ENCODE measurements around the gene GLA.

The GLA gene

GRCh38 chrX:101407748-101408531, at the start of gene GLA, which contains the start of gene HNRNPH2:
TSS of gene GLA (minus strand) at chrX:101407925. CDS start at chrX:101407903, 22 bp downstream.
TSS of gene HNRNPH2 (plus strand) at chrX:101408222. CDS start at chrX:101411989, 3,767 bp downstream.
- FAIRE-seq, result peak; percentile 96

- FAIRE-seq, result no peak
These were observed 44.3 kb upstream of the GLA start for GRCh38 chrX:101452056-101452455.

- no peak for FAIRE-seq
These were observed 43.2 kb upstream of the GLA start for GRCh38 chrX:101450961-101451360.

GRCh38 chrX:101450085-101450484, 42.4 kb upstream of the GLA start:
- FAIRE-seq, result no peak

GRCh38 chrX:101449279-101449678, 41.6 kb upstream of the GLA start:
- FAIRE-seq, result no peak

- FAIRE-seq, result no peak
These were observed 34.4 kb upstream of the GLA start for GRCh38 chrX:101442085-101442484.

- FAIRE-seq, result no peak
These were observed 22.8 kb upstream of the GLA start for GRCh38 chrX:101430457-101431078.

GRCh38 chrX:101429934-101430333, 22.2 kb upstream of the GLA start:
- FAIRE-seq, result no peak

GRCh38 chrX:101427954-101428353, 20.2 kb upstream of the GLA start:
- FAIRE-seq, result no peak

- FAIRE-seq, result no peak
These were observed 11.8 kb upstream of the GLA start for GRCh38 chrX:101419489-101419888.

GRCh38 chrX:101417981-101418841, 10.5 kb upstream of the GLA start:
- no peak for FAIRE-seq

GRCh38 chrX:101417190-101417589, 9.5 kb upstream of the GLA start:
- no peak for FAIRE-seq

- no peak for FAIRE-seq
These were observed 9.0 kb upstream of the GLA start for GRCh38 chrX:101416691-101417090.

GRCh38 chrX:101415180-101416145, 7.7 kb upstream of the GLA start:
- FAIRE-seq, result peak; percentile 58

GRCh38 chrX:101411984-101412383, 4.3 kb upstream of the GLA start:
- no peak for FAIRE-seq

GRCh38 chrX:101410461-101410860, 2.7 kb upstream of the GLA start:
- FAIRE-seq, result no peak

GRCh38 chrX:101409043-101409442, 1.3 kb upstream of the GLA start:
- FAIRE-seq, result no peak

- FAIRE-seq, result no peak
These were observed 762 bp upstream of the GLA start for GRCh38 chrX:101408532-101408841.

- FAIRE-seq, result no peak
These were observed 468 bp downstream of the GLA start for GRCh38 chrX:101407167-101407747.

GRCh38 chrX:101399825-101400224, 7.9 kb downstream of the GLA start:
- FAIRE-seq, result no peak

GRCh38 chrX:101398694-101399093, 9.0 kb downstream of the GLA start:
- FAIRE-seq, result no peak

- FAIRE-seq, result peak; percentile 37
These were observed 9.9 kb downstream of the GLA start for GRCh38 chrX:101397779-101398178.
